HepG2 (cell line): Measurements from ENCODE around the gene PRICKLE3. TPM values are rescaled to one million over a fixed set of nuclear protein-coding genes. Genes with fewer than 3 reads are reported as not detected.
A peak's percentile ranks its signal among the peaks of the same experiment; 100 is the strongest.

Experiments used
- ATRX ChIP-seq: sonication (generic); formaldehyde crosslinking; IDR thresholded peaks from 2 replicates; pipeline ENCODE4 v1.4.0; 2020; ENCODE audit warnings: missing genetic modification reagents, borderline replicate concordance
- EZH2 ChIP-seq: conservative IDR thresholded peaks from 2 replicates; pipeline ENCODE4 v1.6.1; 2012; ENCODE audit warnings: mild to moderate bottlenecking, low read depth, low read length, moderate library complexity
- FOXK2 ChIP-seq: fragments of 450-650 bp; IDR thresholded peaks from 2 replicates; pipeline ENCODE4 v1.6.1; 2016
- GABPA ChIP-seq, 2 experiments: IDR thresholded peaks; 2 replicates each; pipeline ENCODE4 v1.6.1; 2011 to 2016; ENCODE audit warnings: low read depth in 2 of 2, low read length in 1 of 2, missing biosample characterization in 1 of 2, missing genetic modification characterization in 1 of 2
- LBX2 ChIP-seq: sonication (generic); formaldehyde crosslinking; IDR thresholded peaks from 2 replicates; pipeline ENCODE4 v1.5.0; 2020; ENCODE audit warnings: missing genetic modification reagents, mild to moderate bottlenecking, borderline replicate concordance
- MAF1 ChIP-seq: sonication (generic); formaldehyde crosslinking; IDR thresholded peaks from 2 replicates; pipeline ENCODE4 v1.5.0; 2020; ENCODE audit warnings: missing genetic modification reagents, borderline replicate concordance
- MAFK ChIP-seq, 2 experiments: IDR thresholded peaks in 1 of 2; conservative IDR thresholded peaks in 1 of 2; 2 replicates each; pipeline ENCODE4 v1.6.1; 2011; ENCODE audit warnings: improper control_type of control experiment in 2 of 2, low read length in 2 of 2
- PBX3 ChIP-seq: sonication (generic); formaldehyde crosslinking; IDR thresholded peaks from 2 replicates; pipeline ENCODE4 v1.8.1; 2023; ENCODE audit warnings: missing genetic modification reagents, inconsistent platforms, borderline replicate concordance
- RFXANK ChIP-seq: IDR thresholded peaks from 2 replicates; pipeline ENCODE4 v1.6.1; 2016
- SP140L ChIP-seq: sonication (generic); formaldehyde crosslinking; IDR thresholded peaks from 2 replicates; pipeline ENCODE4 v1.4.0; 2020; ENCODE audit warnings: missing genetic modification reagents, borderline replicate concordance
- TGIF2 ChIP-seq: IDR thresholded peaks from 2 replicates; pipeline ENCODE4 v1.6.1; 2016; ENCODE audit warnings: control low read depth, missing compliant biosample characterization
- TOE1 ChIP-seq: sonication (generic); formaldehyde crosslinking; IDR thresholded peaks from 2 replicates; pipeline ENCODE4 v1.4.0; 2020; ENCODE audit warnings: mild to moderate bottlenecking, missing genetic modification reagents
- ZBTB7B ChIP-seq: sonication (generic); formaldehyde crosslinking; IDR thresholded peaks from 2 replicates; pipeline ENCODE4 v1.4.0; 2020; ENCODE audit warnings: missing genetic modification reagents
- ZNF776 ChIP-seq: sonication (generic); formaldehyde crosslinking; IDR thresholded peaks from 2 replicates; pipeline ENCODE4 v1.4.0; 2020; ENCODE audit warnings: mild to moderate bottlenecking, missing genetic modification reagents
- ZNF780A ChIP-seq: sonication (generic); formaldehyde crosslinking; IDR thresholded peaks from 2 replicates; pipeline ENCODE4 v1.8.0; 2022; ENCODE audit warnings: mild to moderate bottlenecking, missing genetic modification reagents, moderate library complexity
- ZNF816 ChIP-seq: sonication (generic); formaldehyde crosslinking; IDR thresholded peaks from 2 replicates; pipeline ENCODE4 v1.8.0; 2022; ENCODE audit warnings: missing genetic modification reagents, mild to moderate bottlenecking, borderline replicate concordance
- ZSCAN12 ChIP-seq: sonication (generic); formaldehyde crosslinking; IDR thresholded peaks from 2 replicates; pipeline ENCODE4 v1.9.0; 2021; ENCODE audit warnings: mild to moderate bottlenecking, missing genetic modification reagents
- polyA plus RNA-seq, 8 experiments: library from polyadenylated mRNA; depleted of rRNA in 3 of 8; stranded (reverse) in 7 of 8; unstranded in 1 of 8; fragments of >200 nt; fragmentation: Illumina TruSeq in 4 of 8; extraction: Trizol in 4 of 8; gene quantifications; 2 replicates each; pipeline versions ENCODE4 v1.2.1 to v1.2.3, GENCODE V29; 2011 to 2016; ENCODE audit warnings: low read depth in 4 of 8, missing spikeins in 1 of 8, mixed read lengths in 1 of 8; ENCODE audit not compliant: insufficient read depth in 1 of 8
- total RNA-seq, 5 experiments: library from RNA; depleted of rRNA; stranded (reverse); fragments of >200 nt; fragmentation: Illumina TruSeq; extraction: Trizol; gene quantifications; 2 replicates each; pipeline ENCODE4 v1.2.3, GENCODE V29; 2016; ENCODE audit warnings: low read depth in 1 of 5
- TF ChIP-seq, protein P1 (sequence below): IDR thresholded peaks from 2 replicates; pipeline ENCODE4 v1.6.1; 2016
- TF ChIP-seq, protein P2 (sequence below): sonication (generic); formaldehyde crosslinking; IDR thresholded peaks from 2 replicates; pipeline ENCODE4 v1.4.0; 2020; ENCODE audit warnings: mild to moderate bottlenecking, missing genetic modification reagents

The PRICKLE3 gene
- total and polyA plus RNA-seq, 2 of the 13 experiments (the other 11 are each of a cell fraction or from before 2014, with no cell fraction given): 2.6 TPM

- no peak for TF ChIP-seq ZSCAN12 (CRISPR knock-in tag)
- TF ChIP-seq SP140L: 0 out of 2 replicates have a peak, but pooled peaks have one; percentile 29
- TF ChIP-seq EZH2: no peak
- no peak; the same call in 1 of the 2 replicates for TF ChIP-seq ZNF780A
- no peak for TF ChIP-seq MAFK (conservative IDR thresholded peaks at IDR 0.05 in 1 of 2, IDR thresholded peaks at IDR 0.05 in 1 of 2; ENCODE audit: low read length in 2 of 2)
- TF ChIP-seq ZNF776 (CRISPR knock-in tag): peak; percentile 79; the same call in 1 of the 2 replicates
- TF ChIP-seq, protein P1, sequence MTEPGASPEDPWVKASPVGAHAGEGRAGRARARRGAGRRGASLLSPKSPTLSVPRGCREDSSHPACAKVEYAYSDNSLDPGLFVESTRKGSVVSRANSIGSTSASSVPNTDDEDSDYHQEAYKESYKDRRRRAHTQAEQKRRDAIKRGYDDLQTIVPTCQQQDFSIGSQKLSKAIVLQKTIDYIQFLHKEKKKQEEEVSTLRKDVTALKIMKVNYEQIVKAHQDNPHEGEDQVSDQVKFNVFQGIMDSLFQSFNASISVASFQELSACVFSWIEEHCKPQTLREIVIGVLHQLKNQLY (CRISPR knock-in tag): no peak
- no peak for TF ChIP-seq ATRX (CRISPR knock-in tag)
- no peak for TF ChIP-seq ZBTB7B (CRISPR knock-in tag)
- 0 out of 2 replicates have a peak, but pooled peaks have one; percentile 53 for TF ChIP-seq PBX3 (CRISPR knock-in tag)
- no peak for TF ChIP-seq LBX2
- no peak; the same call in 1 of the 2 replicates for TF ChIP-seq ZNF816 (CRISPR knock-in tag)
- no peak for TF ChIP-seq FOXK2
- TF ChIP-seq MAF1 (CRISPR knock-in tag): peak; percentile 91; the same call in 1 of the 2 replicates
- TF ChIP-seq RFXANK (CRISPR knock-in tag): no peak
- no peak for TF ChIP-seq GABPA (IDR thresholded peaks at IDR 0.05; ENCODE audit: low read depth, low read length)
- TF ChIP-seq GABPA (CRISPR knock-in tag; IDR thresholded peaks at IDR 0.05; ENCODE audit: low read depth): no peak
- TF ChIP-seq, protein P2, sequence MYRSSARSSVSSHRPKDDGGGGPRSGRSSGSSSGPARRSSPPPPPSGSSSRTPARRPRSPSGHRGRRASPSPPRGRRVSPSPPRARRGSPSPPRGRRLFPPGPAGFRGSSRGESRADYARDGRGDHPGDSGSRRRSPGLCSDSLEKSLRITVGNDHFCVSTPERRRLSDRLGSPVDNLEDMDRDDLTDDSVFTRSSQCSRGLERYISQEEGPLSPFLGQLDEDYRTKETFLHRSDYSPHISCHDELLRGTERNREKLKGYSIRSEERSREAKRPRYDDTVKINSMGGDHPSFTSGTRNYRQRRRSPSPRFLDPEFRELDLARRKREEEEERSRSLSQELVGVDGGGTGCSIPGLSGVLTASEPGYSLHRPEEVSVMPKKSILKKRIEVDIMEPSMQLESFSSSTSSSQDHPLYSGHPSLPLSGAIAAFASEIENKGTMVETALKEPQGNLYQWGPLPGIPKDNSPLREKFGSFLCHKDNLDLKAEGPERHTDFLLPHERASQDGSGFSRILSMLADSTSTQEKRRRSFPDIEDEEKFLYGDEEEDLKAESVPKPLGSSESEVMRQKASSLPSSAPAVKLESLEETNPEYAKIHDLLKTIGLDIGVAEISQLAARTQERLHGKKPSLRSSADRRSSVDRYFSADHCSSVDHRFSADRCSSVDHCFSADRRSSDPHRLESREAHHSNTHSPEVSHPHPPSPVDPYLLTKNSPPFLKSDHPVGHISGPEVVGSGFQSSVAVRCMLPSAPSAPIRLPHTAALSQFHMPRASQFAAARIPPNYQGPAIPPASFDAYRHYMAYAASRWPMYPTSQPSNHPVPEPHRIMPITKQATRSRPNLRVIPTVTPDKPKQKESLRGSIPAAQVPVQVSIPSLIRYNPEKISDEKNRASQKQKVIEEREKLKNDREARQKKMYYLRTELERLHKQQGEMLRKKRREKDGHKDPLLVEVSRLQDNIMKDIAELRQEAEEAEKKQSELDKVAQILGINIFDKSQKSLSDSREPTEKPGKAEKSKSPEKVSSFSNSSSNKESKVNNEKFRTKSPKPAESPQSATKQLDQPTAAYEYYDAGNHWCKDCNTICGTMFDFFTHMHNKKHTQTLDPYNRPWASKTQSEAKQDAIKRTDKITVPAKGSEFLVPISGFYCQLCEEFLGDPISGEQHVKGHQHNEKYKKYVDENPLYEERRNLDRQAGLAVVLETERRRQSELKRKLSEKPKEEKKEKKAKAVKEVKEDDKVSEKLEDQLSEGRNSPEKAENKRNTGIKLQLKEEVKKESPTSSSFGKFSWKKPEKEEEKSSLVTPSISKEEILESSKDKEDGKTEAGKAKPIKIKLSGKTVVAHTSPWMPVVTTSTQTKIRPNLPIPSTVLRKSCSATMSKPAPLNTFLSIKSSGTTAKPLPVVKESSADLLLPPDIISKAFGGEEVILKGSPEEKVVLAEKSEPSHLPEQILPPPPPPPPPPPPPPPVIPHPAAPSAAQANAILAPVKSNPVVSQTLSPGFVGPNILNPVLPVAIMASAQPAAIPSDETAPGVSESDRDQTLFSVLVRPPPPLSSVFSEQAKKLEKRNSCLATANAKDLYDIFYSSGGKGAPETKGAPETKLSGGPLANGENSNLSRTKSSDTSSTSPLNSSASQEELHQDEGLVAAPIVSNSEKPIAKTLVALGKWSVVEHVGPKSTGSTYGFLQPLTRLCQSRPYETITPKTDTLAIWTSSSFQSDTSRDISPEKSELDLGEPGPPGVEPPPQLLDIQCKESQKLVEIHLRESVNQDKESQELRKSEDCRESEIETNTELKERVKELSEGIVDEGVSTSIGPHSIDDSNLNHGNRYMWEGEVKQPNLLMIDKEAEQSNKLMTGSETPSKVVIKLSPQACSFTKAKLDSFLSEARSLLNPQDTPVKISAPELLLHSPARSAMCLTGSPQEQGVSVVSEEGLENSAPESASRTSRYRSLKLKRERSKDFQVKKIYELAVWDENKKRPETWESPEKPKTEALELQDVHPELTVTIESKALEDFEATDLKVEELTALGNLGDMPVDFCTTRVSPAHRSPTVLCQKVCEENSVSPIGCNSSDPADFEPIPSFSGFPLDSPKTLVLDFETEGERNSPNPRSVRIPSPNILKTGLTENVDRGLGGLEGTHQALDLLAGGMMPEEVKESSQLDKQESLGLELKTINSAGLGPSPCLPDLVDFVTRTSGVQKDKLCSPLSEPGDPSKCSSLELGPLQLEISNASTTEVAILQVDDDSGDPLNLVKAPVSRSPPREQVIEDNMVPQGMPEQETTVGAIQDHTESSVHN (CRISPR knock-in tag): 0 out of 2 replicates have a peak, but pooled peaks have one; percentile 41
- no peak for TF ChIP-seq TOE1 (CRISPR knock-in tag)
- peak; percentile 47; the same call in 1 of the 2 replicates for TF ChIP-seq TGIF2
Measured at GRCh38 chrX:49199906-49200771, 14.0 kb upstream of the PRICKLE3 start, which contains the start of gene SYP (continued).
